GM21423 (cell line): ENCODE results near the gene CIITA.
"Not testable (repeated sequence)": the region's sequence is repeated elsewhere in the genome, so short reads cannot be mapped to it uniquely, and the experiment has no call there.

ENCODE experiments used
- ATAC-seq: cut with Tn5 transposase; IDR thresholded peaks from one replicate; pipeline ENCODE4 v1.9.1; 2021; ENCODE audit warnings: mild to moderate bottlenecking, moderate library complexity; ENCODE audit not compliant: unreplicated experiment

Gene CIITA

DNA sequence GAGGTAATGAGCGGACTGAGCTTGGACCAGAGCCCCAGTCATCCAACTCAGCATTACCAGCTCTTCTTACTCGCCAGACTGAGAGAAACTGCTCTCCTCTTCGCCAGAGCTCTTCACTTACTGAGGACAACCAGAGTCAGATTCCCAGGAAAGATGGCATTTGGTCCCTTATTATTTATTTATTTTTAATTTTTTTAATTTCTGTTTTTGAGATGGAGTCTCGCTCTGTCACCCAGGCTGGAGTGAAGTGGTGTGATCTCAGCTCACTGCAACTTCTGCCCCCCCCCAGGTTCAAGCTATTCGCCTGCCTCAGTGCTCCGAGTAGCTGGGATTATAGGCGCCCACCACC, 42.0 kb downstream of the CIITA start:
- ATAC-seq: no peak

DNA sequence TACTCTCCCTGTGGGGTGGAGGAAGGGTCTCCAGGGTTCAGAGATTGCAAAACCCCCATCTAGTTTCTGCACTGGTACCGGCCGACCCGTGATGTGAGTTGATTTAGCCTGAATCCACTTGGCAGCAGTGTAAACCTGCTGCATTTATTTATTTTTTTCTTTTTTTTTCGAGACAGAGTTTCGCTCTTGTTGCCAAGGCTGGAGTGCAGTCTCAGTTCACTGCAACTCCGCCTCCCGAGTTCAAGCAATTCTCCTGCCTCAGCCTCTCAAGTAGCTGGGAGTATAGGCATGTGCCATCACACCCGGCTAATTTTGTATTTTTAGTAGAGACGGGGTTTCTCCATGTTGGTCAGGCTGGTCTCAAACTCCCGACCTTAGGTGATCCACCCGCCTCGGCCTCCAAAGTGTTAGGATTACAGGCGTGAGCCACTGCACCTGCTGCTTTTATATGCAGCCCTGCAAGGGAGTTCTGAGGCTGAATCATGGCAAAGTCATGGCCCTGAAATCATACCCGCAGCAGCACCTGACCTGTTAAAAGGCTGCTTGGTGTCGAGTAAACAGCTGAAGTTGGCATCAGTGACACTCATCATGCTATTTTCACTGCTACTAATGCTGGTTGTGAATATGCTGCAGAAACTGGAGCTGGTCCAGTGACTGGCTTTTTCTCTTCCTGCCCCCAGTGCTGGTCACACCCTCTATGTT, 43.9 kb downstream of the CIITA start:
- ATAC-seq: no peak

DNA sequence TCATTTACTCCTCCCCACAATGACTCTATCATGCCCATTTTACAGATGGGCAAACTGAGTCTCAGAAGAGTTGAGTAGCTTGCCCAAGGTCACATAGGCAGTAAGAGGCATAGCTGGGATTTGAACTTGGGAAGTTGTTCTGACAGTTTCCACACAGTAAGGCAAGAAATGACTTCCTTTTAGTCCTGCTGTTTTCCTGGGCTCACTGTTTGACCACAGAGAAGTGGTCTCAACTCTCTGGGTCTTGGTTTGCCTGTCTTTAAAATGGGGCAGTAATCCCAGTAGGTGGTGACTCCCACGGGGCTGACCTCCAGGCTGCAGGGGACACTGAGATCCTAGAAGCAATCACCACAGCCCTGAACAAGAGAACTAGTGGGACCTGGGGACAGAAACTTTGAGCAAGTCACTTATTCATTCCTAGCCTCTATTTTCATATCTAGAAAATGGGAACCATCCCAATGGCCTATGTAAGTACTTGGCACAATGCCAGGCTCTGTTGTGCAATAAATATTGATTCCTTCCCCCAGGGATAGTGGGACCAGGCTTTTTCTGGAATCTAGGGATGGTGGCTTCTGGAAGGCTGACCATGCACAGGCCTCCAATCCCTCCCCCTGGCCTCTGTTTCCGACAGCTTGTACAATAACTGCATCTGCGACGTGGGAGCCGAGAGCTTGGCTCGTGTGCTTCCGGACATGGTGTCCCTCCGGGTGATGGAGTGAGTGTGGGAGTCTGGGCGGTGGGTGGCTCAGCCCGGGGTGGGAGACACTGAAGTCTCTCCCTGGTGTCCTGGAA, 44.7 kb downstream of the CIITA start:
- ATAC-seq: no peak

- ATAC-seq: no peak
Measured at GRCh38 chr16:10922328-10923145, 45.5 kb downstream of the CIITA start.

GRCh38 chr16:10923146-10923649, 46.2 kb downstream of the CIITA start:
- ATAC-seq: no peak

- ATAC-seq: no peak
Measured at GRCh38 chr16:10923650-10924214, 46.7 kb downstream of the CIITA start.

DNA sequence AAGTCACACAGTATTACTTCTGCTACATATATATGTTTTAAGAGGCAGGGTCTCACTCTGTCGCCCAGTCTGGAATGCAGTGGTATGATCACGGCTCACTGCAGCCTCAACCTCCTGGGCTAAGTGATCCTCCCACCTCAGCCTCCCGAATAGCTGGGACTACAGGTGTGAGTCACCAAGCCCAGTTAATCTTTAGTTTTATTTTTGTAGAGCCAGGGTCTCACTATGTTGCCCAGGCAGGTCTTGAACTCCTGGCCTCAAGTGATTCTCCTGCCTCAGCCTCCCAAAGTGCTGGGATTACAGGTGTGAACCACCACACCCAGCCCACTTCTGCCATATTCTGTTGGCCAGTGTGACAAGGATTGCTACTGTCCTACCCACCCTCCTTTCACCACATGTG, 48.3 kb downstream of the CIITA start:
- ATAC-seq: not testable (repeated sequence)

DNA sequence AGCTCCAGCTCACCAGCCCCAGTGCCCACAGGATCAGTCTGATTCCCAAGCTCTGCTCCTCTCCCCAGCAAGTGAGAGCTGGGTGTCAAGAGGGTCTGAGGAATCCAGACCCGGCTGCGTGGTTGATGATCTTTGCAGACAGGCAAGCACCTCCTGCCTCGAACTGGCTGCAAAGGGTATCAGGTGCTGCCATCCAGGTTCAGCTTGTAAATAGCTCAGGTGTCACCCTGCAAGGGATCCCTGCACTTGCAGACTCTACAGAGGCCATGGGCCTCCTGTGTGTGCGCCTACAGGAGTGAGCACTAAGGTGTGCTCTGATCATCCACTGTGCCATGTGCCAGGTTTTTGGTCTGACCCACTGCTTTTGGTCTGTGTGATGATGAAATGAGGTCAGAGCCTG, 49.1 kb downstream of the CIITA start:
- ATAC-seq: no peak

GRCh38 chr16:10926867-10927266, 49.9 kb downstream of the CIITA start:
- ATAC-seq: no peak

- ATAC-seq: no peak
Measured at GRCh38 chr16:10927497-10928112, 50.6 kb downstream of the CIITA start.

DNA sequence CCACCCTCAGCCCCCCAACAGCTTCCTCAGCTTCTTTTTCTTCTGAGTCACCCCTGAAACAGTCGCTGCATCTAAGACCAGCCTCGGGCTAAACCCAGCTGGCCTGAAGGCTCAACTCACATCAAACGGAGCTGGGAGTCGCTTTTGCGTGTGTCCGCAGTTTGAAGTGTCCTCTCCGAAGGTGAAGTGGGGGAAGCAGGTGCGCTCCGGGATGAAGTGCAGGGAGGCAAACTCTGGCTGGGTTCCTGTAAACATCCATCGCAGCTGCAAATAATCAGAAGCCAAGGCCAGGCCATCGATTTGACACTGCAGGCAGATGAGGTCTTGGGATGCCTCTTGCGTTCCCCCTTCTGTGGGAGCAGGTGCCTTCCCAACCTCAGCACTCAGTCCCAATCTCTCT, 52.1 kb downstream of the CIITA start:
- not testable (repeated sequence) for ATAC-seq

DNA sequence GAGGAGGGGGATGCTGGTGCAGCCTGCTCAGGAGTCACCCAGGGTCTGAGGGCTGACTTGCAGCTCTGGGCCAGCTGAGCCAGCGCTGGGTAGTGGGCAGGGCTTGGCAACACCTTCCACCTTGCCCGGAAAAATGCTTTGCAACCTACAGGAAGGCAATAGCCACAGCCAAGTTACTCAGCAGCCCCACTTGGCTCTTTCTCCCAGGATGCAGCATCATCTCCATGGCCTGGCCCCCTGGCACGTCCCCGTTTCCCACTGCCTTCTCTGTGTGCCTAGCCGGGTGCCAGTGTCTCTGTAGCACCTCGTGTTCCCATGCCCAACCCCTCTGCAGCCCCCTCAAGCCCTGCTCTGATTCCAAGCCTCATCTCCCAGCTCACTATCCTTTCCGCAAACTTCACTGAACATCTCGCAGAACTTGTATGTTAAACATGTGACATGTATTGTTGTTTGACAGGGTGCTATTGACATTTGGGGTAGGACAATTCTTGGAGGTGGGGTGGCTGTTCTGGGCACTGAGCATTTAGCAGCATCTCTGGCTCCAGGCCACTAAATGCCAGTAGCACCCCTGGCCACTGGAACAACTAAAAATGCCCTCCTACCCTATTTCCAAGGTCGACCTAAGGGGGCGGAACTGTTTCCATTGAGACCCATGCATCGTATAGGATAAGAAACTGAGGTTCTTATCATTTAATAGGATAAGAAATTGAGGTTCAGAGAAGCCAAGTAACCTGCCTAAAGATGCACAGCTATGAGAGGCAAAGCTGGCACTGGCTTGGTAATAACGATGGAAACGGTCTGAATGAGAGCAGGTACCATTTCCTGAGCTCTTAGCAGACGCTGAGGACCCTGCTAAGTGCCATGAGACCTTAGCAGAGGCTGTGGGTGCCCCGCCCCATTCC, 53.1 kb downstream of the CIITA start:
- no peak for ATAC-seq

DNA sequence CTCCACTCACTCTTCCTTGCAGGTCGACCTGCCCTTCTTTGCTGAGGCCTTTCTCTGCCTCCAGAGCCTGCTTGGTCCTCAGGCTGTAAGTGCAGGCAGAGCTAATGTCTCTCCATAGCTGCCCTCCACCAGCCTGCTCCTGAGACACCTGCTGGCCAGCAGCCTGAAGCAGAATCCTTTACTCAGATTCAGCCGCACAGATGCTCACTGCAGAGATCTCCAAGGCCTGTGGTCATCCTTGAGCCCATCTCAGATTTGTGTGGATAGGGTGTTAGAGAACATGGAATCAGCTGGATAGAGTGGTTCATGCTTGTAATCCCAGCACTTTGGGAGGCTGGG, 53.7 kb downstream of the CIITA start:
- no peak for ATAC-seq

DNA sequence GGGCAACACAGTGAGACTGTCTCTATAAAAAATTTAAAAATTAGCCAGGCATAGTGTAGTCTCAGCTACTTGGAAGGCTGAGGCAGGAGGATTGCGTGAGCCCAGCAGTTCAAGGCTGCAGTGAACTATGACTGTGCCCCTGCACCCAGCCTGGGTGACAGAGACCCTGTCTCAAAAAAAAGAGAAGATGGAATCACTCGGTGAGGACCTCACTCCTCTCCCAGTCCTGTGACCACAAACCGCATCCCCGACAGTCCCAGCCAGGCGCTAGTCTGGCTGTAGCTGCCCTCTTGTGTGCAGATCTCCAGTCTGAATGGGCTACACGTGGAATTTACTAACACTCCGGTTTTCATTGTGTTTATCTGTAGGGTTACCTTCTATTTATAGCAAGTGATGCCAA, 54.1 kb downstream of the CIITA start:
- ATAC-seq: no peak

DNA sequence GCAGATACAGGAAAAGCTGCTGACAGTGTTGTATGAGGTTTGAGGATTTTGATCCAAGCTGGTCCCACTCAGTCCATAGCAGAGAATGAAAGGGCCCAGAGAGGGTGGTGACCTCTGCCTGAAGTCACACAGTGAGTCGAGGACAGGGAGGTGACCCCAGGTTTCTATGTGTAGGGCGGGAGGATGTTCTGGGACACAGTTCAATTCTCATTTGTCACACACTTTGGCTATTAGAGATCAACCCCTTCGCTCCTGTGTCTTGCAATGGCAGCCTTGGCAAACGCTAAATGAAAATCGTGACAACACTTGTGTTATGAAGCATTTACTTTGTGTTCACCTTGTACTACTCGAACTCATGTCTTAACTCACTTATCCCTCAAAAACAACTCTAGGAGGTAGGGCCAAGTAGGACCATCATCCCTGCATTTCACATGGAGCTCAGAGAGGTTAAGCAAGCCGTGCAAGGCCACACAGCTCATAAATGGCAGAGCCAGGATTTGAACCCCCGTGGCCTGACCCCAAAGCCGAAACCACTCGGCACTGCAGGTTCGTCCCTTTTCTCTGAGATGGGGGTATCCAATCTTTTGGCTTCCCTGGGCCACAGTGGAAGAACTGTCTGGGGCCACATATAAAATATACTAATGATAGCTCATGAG, 55.1 kb downstream of the CIITA start:
- no peak for ATAC-seq

- ATAC-seq: no peak
Measured at GRCh38 chr16:10932959-10933710, 56.1 kb downstream of the CIITA start.

- no peak for ATAC-seq
Measured at GRCh38 chr16:10933865-10934264, 56.9 kb downstream of the CIITA start.

DNA sequence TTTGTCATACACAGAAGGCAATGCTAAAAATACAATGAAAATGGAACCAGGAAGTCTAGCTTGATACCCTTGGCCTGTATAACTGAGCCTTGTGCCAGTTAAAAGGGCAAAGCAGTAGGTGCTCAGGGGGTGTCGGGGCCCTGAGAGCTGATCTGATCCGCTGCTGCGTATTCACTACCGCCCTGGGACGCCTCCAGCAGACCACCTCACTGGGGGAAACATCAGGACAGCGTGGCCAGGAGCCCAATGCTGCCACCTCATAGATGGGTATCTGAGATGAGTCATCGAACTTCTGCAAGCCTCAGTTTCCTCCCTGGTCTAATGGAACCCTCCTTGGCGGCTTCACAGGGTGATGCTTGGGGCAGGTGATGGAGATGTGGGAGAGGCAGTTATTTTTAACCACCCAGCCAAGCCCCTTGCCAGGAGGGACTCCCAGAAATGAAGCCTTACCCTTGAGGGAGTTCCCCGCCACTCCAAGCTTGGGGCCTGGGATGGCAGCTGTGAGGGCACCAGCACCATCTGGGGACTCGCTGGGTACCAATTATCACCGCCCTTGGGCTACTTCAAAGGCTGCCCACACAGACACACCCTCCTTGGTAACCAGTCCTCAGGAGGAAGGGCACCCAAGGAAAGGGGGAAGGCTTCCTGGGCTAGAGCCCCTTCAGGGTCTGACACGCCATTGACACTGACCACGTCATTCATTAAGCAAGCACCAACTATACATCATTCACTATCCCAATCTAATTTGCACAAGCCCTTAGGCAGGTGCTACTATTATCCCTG, 57.5 kb downstream of the CIITA start:
- no peak for ATAC-seq
